Left renal cortex interstitium (tissue), 4 donors: Measurements from ENCODE around the gene CHRNB2. TPM values are rescaled to one million over a fixed set of nuclear protein-coding genes. Genes with fewer than 3 reads are reported as not detected.

Experiments used
- DNase-seq, 4 donors: peaks; one replicate each; pipeline ENCODE4 v3.0.0-alpha.2; 2013; ENCODE audit warnings: low read depth in 4 of 4, low spot score in 2 of 4, missing footprints in 1 of 4
- polyA plus RNA-seq, 4 donors: library from polyadenylated mRNA; unstranded; fragments of 120-200 nt; gene quantifications; one replicate each; pipeline ENCODE4 v1.2.1, GENCODE V29; 2013; ENCODE audit not compliant: insufficient read length in 4 of 4

CHRNB2 gene
- polyA plus RNA-seq, 4 donors, result 0.37 to 0.67 (median 0.41) TPM

- DNase-seq, result no peak
These were observed 9.9 kb downstream of the CHRNB2 start for GRCh38 chr1:154577346-154578057.

GRCh38 chr1:154578058-154578418, 10.5 kb downstream of the CHRNB2 start:
- no peak for DNase-seq

- DNase-seq, result no peak
These were observed 11.8 kb downstream of the CHRNB2 start for GRCh38 chr1:154579374-154579773.

DNA sequence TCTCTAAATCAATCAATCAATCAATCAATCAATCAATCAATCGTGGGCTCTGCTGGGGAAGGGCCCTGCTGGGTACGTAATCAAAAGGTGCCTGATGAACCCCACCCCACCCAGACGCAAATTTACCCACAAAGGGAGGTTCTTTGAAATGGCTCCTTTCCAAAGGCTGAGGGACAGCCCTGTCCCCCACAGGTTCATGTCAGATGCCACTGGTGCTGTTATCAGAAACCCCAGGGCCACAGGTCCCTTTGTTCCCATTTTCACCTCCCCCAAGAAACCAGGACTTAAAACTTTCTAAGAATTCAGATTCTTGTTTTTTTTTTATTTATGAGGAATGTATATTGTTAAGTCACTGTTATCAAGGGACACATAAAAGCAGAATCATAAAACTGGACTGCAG, 14.2 kb downstream of the CHRNB2 start:
- DNase-seq, result no peak

DNA sequence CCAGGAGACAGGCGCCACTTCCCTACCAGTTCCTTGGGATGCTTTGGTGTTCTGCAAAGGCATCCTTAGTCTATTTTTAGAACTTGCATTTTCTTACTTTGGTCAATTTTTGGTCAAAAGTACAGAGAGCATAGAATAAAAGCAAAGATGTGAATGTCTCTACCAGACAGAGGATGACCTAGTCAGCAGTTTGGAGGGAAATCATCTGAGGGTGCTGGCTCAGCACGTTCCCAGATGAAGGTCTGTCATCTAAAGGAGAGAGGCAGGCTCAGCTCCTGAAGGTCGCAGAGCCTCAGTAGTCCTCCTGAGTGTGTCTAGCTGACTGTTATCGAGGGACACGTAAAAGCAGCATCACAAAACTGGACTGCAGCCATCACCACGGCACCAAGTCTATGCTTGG, 15.3 kb downstream of the CHRNB2 start:
- DNase-seq, result no peak

- no peak for DNase-seq
These were observed 16.2 kb downstream of the CHRNB2 start for GRCh38 chr1:154583773-154584172.

DNA sequence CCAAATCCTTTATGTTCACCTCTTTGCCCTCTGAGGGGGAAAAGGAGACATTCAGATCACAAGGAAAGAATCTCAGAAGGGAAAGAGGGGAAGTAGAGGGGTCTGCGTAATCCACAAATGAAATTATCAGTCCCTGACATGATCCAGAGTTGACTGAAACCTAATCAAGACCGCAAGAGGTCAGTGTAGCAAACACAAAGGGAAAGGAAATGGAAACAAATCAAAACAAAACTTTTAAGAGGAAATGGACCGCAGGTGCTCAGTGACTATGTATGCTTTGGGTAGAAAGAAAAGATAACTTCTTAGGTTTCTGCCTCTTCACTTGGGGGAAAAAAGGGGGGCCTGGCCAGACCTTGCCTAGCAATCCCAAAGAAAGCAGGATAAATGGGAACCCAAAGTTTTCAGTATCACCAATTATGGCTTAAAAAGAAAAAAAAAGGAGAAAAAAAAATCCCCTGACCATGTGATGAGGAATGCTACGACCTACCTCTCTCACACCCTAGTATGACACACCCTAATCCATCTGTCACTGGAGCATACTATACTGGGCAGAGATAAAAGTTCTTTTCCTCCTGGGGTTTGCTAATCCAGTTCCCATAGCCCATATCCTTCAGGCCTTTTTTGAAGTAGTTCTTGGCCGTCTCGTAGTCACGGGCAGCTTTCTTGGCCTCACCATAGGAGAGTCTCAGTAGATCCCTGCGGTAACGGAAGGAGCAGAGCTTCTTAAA, 16.9 kb downstream of the CHRNB2 start:
- DNase-seq, result no peak

GRCh38 chr1:154586231-154586630, 18.7 kb downstream of the CHRNB2 start:
- DNase-seq, result no peak

- no peak for DNase-seq
These were observed 19.1 kb downstream of the CHRNB2 start for GRCh38 chr1:154586641-154587040.

DNA sequence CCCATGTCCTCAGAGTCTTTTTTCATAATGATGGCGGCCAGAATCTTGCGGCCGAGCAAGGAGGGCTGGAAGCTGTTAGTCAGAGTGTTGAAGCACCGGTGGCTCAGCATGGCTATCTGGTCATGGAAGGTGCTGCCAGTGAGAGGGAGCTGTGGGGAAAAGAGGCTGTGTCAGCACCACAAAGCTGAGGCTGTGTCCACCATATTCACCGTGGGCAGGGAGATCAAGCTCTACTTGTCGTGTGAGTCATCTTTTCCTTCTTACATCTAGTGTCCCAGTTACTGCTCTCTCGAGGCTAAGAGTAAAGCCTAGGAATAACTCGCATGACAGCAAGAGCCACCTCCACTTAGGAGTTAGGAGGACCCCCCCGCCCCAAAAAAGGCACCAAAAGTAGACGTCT, 22.2 kb downstream of the CHRNB2 start:
- no peak for DNase-seq

- DNase-seq, result no peak
These were observed 23.2 kb downstream of the CHRNB2 start for GRCh38 chr1:154590756-154591155.

DNA sequence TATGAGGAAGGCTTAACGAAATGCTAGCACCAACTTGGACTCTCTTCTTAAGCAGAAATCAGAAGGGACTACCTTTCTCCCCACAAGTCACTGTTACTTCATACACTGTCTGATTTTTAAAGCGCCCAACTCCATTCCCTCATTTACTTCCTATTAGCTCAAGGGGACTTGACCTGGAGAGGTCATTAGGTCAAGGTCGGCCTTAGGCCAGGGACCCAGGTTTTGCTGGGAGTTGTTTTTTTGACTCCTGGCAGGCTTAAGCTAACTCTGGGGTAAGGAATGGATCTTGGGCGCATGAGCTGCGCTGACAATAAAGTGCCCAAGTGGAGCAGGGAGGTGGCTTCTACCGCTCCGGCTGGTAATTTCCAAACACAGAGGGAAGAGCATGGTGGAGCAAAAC, 23.6 kb downstream of the CHRNB2 start:
- DNase-seq, result no peak

GRCh38 chr1:154593390-154593789, 25.8 kb downstream of the CHRNB2 start:
- DNase-seq, result no peak

DNA sequence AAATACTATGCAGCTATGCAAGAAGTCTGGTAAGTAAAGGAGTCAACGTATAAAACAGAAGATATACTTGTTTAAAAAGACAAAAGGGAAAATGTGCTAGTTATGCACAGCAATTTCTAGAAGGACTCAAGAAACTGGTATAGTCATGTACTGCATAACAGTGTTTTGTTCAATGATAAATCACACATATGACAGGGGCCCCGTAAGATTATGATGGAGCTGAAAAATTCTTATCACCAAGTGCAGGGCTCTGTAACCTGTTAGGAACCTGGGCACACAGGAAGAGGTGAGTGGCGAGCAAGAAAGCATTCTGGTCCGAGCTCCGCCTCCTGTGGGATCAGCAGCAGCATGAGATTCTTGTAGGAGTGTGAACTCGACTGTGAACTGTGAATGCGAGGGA, 27.2 kb downstream of the CHRNB2 start:
- no peak for DNase-seq

DNA sequence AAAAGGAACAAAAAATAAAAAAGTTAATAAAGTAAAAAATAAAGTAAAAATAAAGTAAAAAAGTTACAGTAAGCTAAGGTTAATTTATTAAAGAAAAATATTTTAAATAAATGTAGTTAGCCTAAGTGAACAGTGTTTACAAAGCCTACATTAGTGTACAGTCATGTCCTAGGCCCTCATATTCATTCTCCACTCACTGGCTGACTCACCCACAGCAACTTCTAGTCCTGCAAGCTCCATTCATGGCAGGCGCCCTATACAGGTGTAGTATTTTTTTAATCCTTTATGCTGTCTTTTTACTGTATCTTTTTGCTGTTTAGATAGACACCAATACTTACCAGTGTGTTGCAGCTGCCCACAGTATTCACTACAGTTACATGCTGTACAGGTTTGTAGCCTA, 28.0 kb downstream of the CHRNB2 start:
- no peak for DNase-seq

- no peak for DNase-seq
These were observed 31.5 kb downstream of the CHRNB2 start for GRCh38 chr1:154598871-154599635.

DNA sequence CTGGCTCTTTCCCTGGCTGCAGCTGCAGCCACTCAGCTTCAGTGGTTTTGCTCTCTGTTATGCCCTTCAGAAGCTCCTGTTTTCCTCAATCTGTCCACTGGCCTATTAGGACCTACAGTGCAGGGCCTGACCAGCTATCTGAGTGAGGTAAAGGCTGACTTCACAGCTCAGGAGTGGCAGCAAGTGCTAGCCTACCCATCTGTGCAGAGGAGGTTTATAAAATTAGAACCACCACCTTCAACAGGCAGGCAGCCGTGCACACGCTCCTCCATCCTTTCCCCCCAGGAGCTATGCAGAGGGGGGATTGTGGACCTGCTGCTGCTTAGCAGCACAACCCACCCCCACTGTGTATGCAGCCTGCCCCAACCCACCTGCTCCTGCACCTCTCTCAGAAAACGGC, 32.1 kb downstream of the CHRNB2 start:
- DNase-seq, result no peak

- no peak for DNase-seq
These were observed 35.7 kb downstream of the CHRNB2 start for GRCh38 chr1:154603317-154603716.

DNA sequence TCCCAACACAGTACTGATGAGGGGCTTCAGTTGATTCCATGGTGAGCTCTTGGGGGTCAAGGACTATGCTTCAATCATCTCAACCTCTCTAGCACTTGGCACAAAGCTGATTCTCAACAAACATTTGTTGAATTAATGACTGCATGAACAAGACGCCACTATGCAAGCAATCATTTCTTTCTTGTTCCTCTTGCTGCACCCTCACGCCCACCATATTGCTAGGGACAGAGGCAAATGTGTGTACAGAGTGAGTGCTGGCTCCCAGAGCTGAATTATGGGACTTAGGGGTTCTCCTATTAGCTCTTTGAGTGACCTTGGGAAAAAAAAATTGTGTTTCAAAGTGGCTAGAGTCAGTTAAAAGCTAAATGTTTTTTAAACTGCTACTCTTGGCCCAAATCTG, 38.0 kb downstream of the CHRNB2 start:
- DNase-seq, result no peak

DNA sequence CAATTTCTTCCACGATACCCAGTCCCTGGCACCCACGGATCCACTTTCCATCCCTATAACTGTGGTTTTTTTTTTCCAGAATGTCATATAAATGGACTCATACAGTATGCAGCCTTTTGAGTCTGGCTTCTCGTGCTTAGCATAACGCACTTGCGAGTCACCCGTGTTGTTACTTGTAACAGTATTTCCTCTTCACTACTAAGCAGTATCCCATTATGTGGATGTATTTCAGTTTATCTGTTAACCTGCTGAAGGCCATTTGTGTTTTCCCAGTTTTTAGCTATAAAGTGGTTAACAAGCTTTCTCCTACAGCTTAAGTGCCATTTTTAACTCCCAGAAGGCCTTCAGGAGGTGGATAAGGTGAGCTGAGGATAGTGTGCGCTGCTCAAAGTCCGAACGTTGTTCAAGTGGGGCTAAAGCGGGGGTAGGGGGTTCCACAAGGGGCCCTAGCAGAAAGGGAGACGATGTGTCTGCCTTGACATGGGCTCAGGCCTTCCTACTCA, 39.6 kb downstream of the CHRNB2 start:
- DNase-seq, result no peak

GRCh38 chr1:154607609-154608396, 40.2 kb downstream of the CHRNB2 start, which contains the start of gene ADAR:
Gene ADAR, minus strand, starts transcription at chr1:154608186. Its CDS starts 180 bp downstream, at chr1:154608006.
- DNase-seq, result peak; percentile 79 to 91 (median 85)
